WTC11 (cell line): ENCODE measurements around the gene SLC46A2.

Source experiments
- ATF1 ChIP-seq: sonication (generic); formaldehyde crosslinking; IDR thresholded peaks from 2 replicates; pipeline ENCODE4 v1.8.1; 2023; ENCODE audit warnings: mild to moderate bottlenecking, moderate library complexity, missing genetic modification reagents
- CREB1 ChIP-seq: sonication (generic); formaldehyde crosslinking; IDR thresholded peaks from 2 replicates; pipeline ENCODE4 v1.8.0; 2023; ENCODE audit warnings: mild to moderate bottlenecking, missing genetic modification reagents
- NR1H2 ChIP-seq: sonication (generic); formaldehyde crosslinking; IDR thresholded peaks from 2 replicates; pipeline ENCODE4 v1.9.0; 2021; ENCODE audit warnings: mild to moderate bottlenecking, moderate library complexity, missing genetic modification reagents
- RORB ChIP-seq: fragments of 250-450 bp; sonication (Bioruptor Pico); IDR thresholded peaks from 2 replicates; pipeline ENCODE4 v1.9.0; 2021; ENCODE audit warnings: mild to moderate bottlenecking
- SMAD3 ChIP-seq: sonication (generic); formaldehyde crosslinking; IDR thresholded peaks from 2 replicates; pipeline ENCODE4 v1.8.0; 2022; ENCODE audit warnings: missing genetic modification reagents, mild to moderate bottlenecking, borderline replicate concordance
- SP1 ChIP-seq: sonication (generic); formaldehyde crosslinking; conservative IDR thresholded peaks from 2 replicates; pipeline ENCODE4 v1.8.1; 2022; ENCODE audit warnings: missing genetic modification reagents
- TF ChIP-seq, protein P1 (sequence below): sonication (generic); formaldehyde crosslinking; conservative IDR thresholded peaks from 2 replicates; pipeline ENCODE4 v1.8.1; 2022; ENCODE audit warnings: mild to moderate bottlenecking, missing genetic modification reagents
- TF ChIP-seq, protein P2 (sequence below): fragments of 200-600 bp; IDR thresholded peaks from 2 replicates; pipeline ENCODE4 v1.8.0; 2022; ENCODE audit warnings: antibody characterized with exemption
- TF ChIP-seq, protein P3 (sequence below): sonication (generic); formaldehyde crosslinking; IDR thresholded peaks from 2 replicates; pipeline ENCODE4 v1.8.0; 2022; ENCODE audit warnings: missing genetic modification reagents
- TF ChIP-seq, protein P4 (sequence below): sonication (generic); formaldehyde crosslinking; IDR thresholded peaks from 2 replicates; pipeline ENCODE4 v1.8.1; 2023; ENCODE audit warnings: mild to moderate bottlenecking, missing genetic modification reagents

DNA sequence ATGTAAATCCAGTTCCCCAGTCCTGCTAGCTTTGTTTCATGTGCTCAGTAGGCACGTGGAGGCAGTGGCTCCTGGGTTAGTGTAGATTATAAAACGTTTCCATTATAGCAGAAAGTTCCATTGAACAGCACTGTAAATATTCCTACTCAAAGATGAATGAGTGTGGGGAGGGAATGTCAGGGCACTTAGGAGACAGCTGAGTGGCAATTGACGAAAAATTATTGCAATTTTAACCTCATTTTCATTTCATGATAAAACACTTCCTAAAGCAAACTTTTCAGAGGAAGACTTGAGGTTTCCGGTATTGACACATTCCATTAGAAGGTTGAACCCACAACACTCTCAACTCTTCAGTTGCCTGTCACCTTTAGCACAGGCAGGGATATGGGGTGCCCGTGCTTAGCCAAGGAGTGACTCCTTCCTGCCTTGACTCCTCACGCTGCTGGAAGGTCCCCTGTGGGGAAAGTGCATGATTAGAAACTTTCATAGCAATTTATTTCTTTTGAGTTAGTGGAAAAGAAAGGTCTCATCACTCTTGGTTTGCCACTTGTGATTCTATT lies 41.2 kb downstream of the SLC46A2 start:
- TF ChIP-seq, protein P1, sequence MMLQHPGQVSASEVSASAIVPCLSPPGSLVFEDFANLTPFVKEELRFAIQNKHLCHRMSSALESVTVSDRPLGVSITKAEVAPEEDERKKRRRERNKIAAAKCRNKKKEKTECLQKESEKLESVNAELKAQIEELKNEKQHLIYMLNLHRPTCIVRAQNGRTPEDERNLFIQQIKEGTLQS (CRISPR knock-in tag): no peak
- no peak for TF ChIP-seq ATF1 (CRISPR knock-in tag)
- no peak for TF ChIP-seq SMAD3
- no peak for TF ChIP-seq NR1H2 (CRISPR knock-in tag)
- TF ChIP-seq, protein P2, sequence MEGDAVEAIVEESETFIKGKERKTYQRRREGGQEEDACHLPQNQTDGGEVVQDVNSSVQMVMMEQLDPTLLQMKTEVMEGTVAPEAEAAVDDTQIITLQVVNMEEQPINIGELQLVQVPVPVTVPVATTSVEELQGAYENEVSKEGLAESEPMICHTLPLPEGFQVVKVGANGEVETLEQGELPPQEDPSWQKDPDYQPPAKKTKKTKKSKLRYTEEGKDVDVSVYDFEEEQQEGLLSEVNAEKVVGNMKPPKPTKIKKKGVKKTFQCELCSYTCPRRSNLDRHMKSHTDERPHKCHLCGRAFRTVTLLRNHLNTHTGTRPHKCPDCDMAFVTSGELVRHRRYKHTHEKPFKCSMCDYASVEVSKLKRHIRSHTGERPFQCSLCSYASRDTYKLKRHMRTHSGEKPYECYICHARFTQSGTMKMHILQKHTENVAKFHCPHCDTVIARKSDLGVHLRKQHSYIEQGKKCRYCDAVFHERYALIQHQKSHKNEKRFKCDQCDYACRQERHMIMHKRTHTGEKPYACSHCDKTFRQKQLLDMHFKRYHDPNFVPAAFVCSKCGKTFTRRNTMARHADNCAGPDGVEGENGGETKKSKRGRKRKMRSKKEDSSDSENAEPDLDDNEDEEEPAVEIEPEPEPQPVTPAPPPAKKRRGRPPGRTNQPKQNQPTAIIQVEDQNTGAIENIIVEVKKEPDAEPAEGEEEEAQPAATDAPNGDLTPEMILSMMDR: no peak
- TF ChIP-seq, protein P3, sequence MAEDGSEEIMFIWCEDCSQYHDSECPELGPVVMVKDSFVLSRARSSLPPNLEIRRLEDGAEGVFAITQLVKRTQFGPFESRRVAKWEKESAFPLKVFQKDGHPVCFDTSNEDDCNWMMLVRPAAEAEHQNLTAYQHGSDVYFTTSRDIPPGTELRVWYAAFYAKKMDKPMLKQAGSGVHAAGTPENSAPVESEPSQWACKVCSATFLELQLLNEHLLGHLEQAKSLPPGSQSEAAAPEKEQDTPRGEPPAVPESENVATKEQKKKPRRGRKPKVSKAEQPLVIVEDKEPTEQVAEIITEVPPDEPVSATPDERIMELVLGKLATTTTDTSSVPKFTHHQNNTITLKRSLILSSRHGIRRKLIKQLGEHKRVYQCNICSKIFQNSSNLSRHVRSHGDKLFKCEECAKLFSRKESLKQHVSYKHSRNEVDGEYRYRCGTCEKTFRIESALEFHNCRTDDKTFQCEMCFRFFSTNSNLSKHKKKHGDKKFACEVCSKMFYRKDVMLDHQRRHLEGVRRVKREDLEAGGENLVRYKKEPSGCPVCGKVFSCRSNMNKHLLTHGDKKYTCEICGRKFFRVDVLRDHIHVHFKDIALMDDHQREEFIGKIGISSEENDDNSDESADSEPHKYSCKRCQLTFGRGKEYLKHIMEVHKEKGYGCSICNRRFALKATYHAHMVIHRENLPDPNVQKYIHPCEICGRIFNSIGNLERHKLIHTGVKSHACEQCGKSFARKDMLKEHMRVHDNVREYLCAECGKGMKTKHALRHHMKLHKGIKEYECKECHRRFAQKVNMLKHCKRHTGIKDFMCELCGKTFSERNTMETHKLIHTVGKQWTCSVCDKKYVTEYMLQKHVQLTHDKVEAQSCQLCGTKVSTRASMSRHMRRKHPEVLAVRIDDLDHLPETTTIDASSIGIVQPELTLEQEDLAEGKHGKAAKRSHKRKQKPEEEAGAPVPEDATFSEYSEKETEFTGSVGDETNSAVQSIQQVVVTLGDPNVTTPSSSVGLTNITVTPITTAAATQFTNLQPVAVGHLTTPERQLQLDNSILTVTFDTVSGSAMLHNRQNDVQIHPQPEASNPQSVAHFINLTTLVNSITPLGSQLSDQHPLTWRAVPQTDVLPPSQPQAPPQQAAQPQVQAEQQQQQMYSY: no peak
- no peak for TF ChIP-seq RORB (CRISPR knock-in tag)
- TF ChIP-seq SP1 (CRISPR knock-in tag): no peak
- no peak for TF ChIP-seq CREB1 (CRISPR knock-in tag)
- TF ChIP-seq, protein P4, sequence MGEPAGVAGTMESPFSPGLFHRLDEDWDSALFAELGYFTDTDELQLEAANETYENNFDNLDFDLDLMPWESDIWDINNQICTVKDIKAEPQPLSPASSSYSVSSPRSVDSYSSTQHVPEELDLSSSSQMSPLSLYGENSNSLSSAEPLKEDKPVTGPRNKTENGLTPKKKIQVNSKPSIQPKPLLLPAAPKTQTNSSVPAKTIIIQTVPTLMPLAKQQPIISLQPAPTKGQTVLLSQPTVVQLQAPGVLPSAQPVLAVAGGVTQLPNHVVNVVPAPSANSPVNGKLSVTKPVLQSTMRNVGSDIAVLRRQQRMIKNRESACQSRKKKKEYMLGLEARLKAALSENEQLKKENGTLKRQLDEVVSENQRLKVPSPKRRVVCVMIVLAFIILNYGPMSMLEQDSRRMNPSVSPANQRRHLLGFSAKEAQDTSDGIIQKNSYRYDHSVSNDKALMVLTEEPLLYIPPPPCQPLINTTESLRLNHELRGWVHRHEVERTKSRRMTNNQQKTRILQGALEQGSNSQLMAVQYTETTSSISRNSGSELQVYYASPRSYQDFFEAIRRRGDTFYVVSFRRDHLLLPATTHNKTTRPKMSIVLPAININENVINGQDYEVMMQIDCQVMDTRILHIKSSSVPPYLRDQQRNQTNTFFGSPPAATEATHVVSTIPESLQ (CRISPR knock-in tag): no peak
